Tibial nerve (tissue), 4 donors: ENCODE measurements around the gene HNRNPAB. TPM values are rescaled to one million over a fixed set of nuclear protein-coding genes. Genes with fewer than 3 reads are reported as not detected.
"Not testable (repeated sequence)": the region's sequence is repeated elsewhere in the genome, so short reads cannot be mapped to it uniquely, and the experiment has no call there.

Source experiments
- DNase-seq, 2 donors: peaks; one replicate each; pipeline ENCODE4 v3.0.0-alpha.2; 2019; ENCODE audit warnings: low spot score in 2 of 2
- H3K27ac ChIP-seq, 4 donors: fragments of 200-600 bp; sonication (generic) in 3 of 4; one replicate each; pipeline ENCODE4 v1.5.1; 2017 to 2019; ENCODE audit warnings: mild to moderate bottlenecking in 1 of 4
- H3K27me3 ChIP-seq, 2 donors: fragments of 200-600 bp; sonication (generic) in 1 of 2; one replicate each; pipeline versions ENCODE4 v1.5.1 to v1.6.0; 2017 to 2019
- H3K36me3 ChIP-seq, 3 donors: fragments of 200-600 bp; sonication (generic); one replicate each; pipeline ENCODE4 v1.5.1; 2018 to 2019
- H3K4me1 ChIP-seq, 4 donors: fragments of 200-600 bp; sonication (generic) in 3 of 4; one replicate each; pipeline ENCODE4 v1.5.1; 2017 to 2019
- H3K4me3 ChIP-seq, 4 donors: fragments of 200-600 bp; sonication (generic) in 3 of 4; one replicate each; pipeline ENCODE4 v1.5.1; 2017 to 2019; ENCODE audit warnings: mild to moderate bottlenecking in 1 of 4, moderate library complexity in 1 of 4
- H3K9me3 ChIP-seq, 4 donors: fragments of 200-600 bp; sonication (generic) in 3 of 4; one replicate each; pipeline ENCODE4 v1.5.1; 2017 to 2019
- CTCF ChIP-seq, 5 experiments: fragments of 200-600 bp in 3 of 5; fragments of 450-650 bp in 2 of 5; sonication (generic) in 3 of 5; IDR thresholded peaks; one replicate each; pipeline ENCODE4 v1.5.1; 2016 to 2019; ENCODE audit warnings: antibody characterized with exemption in 5 of 5, mild to moderate bottlenecking in 3 of 5, moderate library complexity in 2 of 5
- EP300 ChIP-seq, 2 donors: sonication (generic); formaldehyde crosslinking; IDR thresholded peaks; one replicate each; pipeline ENCODE4 v1.6.1; 2017; ENCODE audit warnings: antibody characterized with exemption in 2 of 2, mild to moderate bottlenecking in 1 of 2
- POLR2A ChIP-seq, 2 donors: fragments of 450-650 bp; IDR thresholded peaks; one replicate each; pipeline ENCODE4 v1.6.1; 2017; ENCODE audit warnings: antibody characterized with exemption in 2 of 2, mild to moderate bottlenecking in 2 of 2, moderate library complexity in 2 of 2
- WGBS, 2 donors: methylation state at CpG; one replicate each; pipeline ENCODE4 v1.1.5; 2018; 5-methylcytosine and 5-hydroxymethylcytosine counted together
- total RNA-seq, 4 donors: library from RNA; depleted of rRNA; stranded (reverse); fragments of >200 nt; gene quantifications; one replicate each; pipeline ENCODE4 v1.1.0, GENCODE V29; 2016

The HNRNPAB gene
- total RNA-seq, 4 donors from 2014 or later = 92.0 to 135 (median 122) TPM

DNA sequence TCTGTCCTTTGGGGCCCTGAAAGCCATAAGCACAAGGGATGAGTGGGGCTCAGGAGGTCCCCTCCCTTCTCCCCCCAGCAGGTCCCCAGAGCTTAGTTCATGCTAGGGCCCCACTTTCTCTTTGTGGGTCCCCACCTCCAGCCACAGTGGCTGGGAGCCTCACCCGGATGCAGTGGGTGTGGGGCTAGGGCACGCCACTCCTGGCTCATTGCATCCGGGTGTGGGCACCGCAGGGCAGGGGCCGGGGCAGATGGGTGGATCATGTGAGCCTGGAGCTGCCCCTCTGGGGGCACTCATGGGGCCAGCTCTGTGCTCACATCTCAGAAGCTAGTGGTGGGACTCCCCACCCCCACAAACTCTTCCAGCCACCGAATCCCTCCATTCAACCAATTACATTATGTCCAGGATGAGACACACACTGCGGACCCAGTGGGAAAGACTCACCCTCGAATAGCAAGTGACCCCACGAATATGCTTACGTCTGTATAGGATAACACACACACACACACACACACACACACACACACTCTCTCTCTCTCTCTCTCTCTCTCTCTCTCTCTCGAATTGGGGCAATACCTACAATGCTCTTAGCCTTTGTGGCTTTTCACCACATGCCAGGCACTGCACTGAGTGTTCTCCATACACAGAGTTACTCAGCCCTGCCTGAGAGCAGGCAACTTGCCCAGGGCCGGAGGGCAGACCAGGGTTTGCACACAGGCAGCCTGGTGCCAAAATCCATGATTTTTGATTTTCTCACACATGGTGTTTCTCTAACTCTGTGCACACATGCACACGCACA is 45.1 kb downstream of the HNRNPAB start:
- Histone ChIP-seq H3K4me1 (no peaks in the 10 kb centered on the region), H3K9me3 (no peaks in the 10 kb centered on the region), H3K27me3 (no peaks in the 10 kb centered on the region), H3K27ac (no peak overlapping the region), H3K4me3 (no peak overlapping the region), H3K36me3 (no peaks in the 10 kb centered on the region)
- 54 to 56% methylated on average over 8 to 13 of the region's 13 CpGs for WGBS, 2 donors
- no peak for DNase-seq
- TF ChIP-seq CTCF (IDR thresholded peaks at IDR 0.05) (no peak), POLR2A (IDR thresholded peaks at IDR 0.05) (no peak), EP300 (IDR thresholded peaks at IDR 0.05) (no peak)

DNA sequence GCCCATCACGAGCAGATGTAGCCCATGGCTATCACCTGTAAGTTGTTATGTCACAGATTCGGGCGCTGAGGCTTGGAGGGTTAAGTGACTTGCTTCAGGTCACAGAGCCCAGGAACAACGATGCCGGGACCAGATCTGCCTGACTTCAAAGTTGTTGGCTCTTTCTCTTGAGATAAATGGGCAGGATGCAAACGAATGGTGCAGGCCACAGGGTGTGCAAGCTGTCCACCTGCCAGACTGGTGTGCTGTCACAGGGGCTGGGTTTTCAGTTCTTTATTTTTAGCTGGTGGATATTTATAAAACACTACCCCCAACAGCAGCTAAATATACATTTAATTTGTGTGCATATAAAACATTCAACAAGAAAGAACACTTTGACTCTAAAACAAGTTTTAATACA is 45.9 kb downstream of the HNRNPAB start:
- Histone ChIP-seq H3K4me1 (no peaks in the 10 kb centered on the region), H3K9me3 (no peaks in the 10 kb centered on the region), H3K36me3 (no peaks in the 10 kb centered on the region), H3K27ac (no peak overlapping the region), H3K27me3 (no peaks in the 10 kb centered on the region), H3K4me3 (no peak overlapping the region)
- no peak for DNase-seq
- WGBS, 2 donors = 68 to 72% methylated on average over 6 of the region's 6 CpGs
- TF ChIP-seq POLR2A (IDR thresholded peaks at IDR 0.05) (no peak), EP300 (IDR thresholded peaks at IDR 0.05) (no peak), CTCF (IDR thresholded peaks at IDR 0.05) (no peak)

GRCh38 chr5:178252258-178252657 is 47.9 kb downstream of the HNRNPAB start:
- Histone ChIP-seq H3K4me3 (no peak overlapping the region), H3K27me3 (no peaks in the 10 kb centered on the region), H3K27ac (no peak overlapping the region), H3K4me1 (no peaks in the 10 kb centered on the region), H3K36me3 (no peaks in the 10 kb centered on the region), H3K9me3 (no peaks in the 10 kb centered on the region)
- DNase-seq = no peak
- WGBS, 2 donors = 67 to 69% methylated on average over 8 of the region's 8 CpGs
- no peak for TF ChIP-seq EP300 (IDR thresholded peaks at IDR 0.05)
- no peak for TF ChIP-seq POLR2A (IDR thresholded peaks at IDR 0.05)
- TF ChIP-seq CTCF (IDR thresholded peaks at IDR 0.05) = no peak

- DNase-seq, H3K4me1 ChIP-seq, H3K27ac ChIP-seq, H3K4me3 ChIP-seq, H3K27me3 ChIP-seq, H3K9me3 ChIP-seq, H3K36me3 ChIP-seq: not testable (repeated sequence)
- WGBS, 2 donors = 92 to 93% methylated on average over 18 of the region's 18 CpGs
Measured at GRCh38 chr5:178253632-178254031, 49.3 kb downstream of the HNRNPAB start.

DNA sequence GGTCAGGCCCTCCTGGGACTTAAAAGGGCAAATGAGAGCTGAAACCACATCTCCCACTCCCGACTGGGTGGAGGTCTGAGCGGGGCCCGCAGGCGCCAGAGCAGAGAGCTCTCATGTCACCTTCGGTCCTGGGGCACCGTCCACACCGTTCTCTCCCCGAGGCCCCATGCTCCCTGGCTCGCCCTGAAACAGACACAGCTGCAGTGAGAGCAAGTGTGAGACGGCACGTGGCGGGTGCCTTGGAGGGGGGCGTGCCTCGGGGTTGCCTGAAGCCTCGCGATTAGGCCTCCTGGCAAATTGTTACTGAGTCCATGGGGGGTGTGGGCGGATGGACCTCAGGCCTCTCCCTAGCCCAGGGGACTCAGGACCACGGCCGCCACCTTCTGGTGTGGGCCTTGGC is 52.4 kb downstream of the HNRNPAB start:
- WGBS, 2 donors = 70 to 78% methylated on average over 16 of the region's 19 CpGs
- Histone ChIP-seq H3K27ac (no peak overlapping the region), H3K4me1 (no peaks in the 10 kb centered on the region), H3K27me3 (no peaks in the 10 kb centered on the region), H3K4me3 (no peak overlapping the region), H3K9me3 (no peaks in the 10 kb centered on the region), H3K36me3 (no peaks in the 10 kb centered on the region)
- DNase-seq = no peak
- TF ChIP-seq EP300 (IDR thresholded peaks at IDR 0.05) (no peak), CTCF (IDR thresholded peaks at IDR 0.05) (no peak), POLR2A (IDR thresholded peaks at IDR 0.05) (no peak)
